Measurements from ENCODE around the gene PCDHB5.
"Not testable (repeated sequence)": the region's sequence is repeated elsewhere in the genome, so short reads cannot be mapped to it uniquely, and the experiment has no call there.

Gene PCDHB5

DNA sequence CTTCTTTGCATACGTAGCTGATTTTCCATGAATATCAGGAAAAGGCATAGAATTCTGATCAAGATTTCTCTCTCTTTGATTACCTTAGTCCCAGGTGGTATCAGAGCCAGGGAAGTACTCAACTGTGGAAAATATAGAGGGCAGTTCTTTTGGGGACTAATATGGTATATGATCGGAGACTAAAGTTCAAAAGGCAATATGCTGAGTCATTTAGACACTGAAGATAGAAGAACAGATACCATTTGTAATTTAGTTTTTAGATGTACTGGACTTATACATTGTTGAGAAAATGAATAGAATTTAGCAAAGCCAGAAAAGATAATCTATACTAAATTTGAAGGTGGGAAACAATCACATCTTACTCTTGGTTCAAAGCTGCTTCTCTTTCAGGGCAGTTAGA, 29.7 kb upstream of the PCDHB5 start:
- Histone ChIP-seq H3K9ac (no peak overlapping the region), H3K9me3 (replicated peaks in 1 of 11) (peaks cover 19 to 29% (median 22%) of the 10 kb centered on the region in 11 experiments; a peak in 21 of 22 replicates), H4K20me1 (no peaks in the 10 kb centered on the region), H3K27ac (no peak overlapping the region), H3K27me3 (no peaks in the 10 kb centered on the region), H3K4me1 (no peaks in the 10 kb centered on the region), H3K4me2 (no peak overlapping the region), H3K4me3 (no peak overlapping the region), H3K36me3 (no peaks in the 10 kb centered on the region)
- TF ChIP-seq Cebpa-rat (IDR thresholded peaks at IDR 0.05): no peak

DNA sequence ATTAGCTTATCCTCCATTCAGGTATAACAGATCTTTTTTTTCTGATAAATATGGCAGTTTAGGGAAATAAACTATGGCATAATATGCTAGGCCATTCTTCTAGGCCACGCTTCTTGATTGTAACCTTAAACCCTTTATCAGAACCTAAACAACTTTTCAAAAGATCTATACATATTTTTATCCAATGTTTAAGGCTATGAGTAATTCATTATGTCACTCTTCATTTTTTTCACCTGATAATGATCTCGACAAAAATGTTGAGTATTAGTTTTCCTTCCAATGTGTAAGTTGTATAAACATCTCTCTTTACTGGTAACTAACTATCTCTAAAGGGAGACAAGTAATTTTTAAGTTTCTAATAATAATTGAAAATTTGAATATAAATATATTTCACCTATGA, 15.8 kb upstream of the PCDHB5 start:
- H3K27ac ChIP-seq: no peak overlapping the region
- H3K4me1 ChIP-seq: no peaks in the 10 kb centered on the region
- H3K9ac ChIP-seq: no peak overlapping the region
- no peaks in the 10 kb centered on the region for H4K20me1 ChIP-seq
- no peak overlapping the region for H3K4me2 ChIP-seq
- no peak overlapping the region for H3K4me3 ChIP-seq
- H3K27me3 ChIP-seq: no peaks in the 10 kb centered on the region
- no peak for TF ChIP-seq Cebpa-rat (IDR thresholded peaks at IDR 0.05)
- no peaks in the 10 kb centered on the region for H3K36me3 ChIP-seq
- peaks cover 35 to 48% (median 41%) of the 10 kb centered on the region in 11 experiments for H3K9me3 ChIP-seq (replicated peaks in 1 of 11)

DNA sequence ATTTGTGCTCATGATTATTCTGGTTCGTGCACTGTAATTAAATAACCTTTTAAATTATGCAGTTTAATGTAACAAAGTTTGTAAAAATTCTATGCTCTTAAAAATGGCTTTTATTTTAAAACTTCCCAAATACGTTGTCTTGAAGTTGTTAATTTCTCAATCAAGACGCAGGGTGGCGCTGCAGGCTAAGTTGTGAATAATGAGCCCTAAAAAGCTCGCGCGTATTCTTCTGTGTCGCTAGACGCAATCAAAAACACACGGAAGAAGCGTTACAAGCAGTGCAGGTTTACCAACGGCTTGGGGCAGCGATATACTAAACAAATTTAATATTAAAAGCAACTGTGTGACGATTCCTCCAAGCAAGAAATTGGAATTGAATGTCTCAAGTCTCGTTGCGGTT, 13.4 kb upstream of the PCDHB5 start, which contains the start of gene PCDHB4:
PCDHB4 (plus strand) TSS at position 256 of the 400 bp plus-strand sequence. CDS start 181 bp downstream, outside the sequence.
- Histone ChIP-seq H3K9ac (no peak within 1 kb of the TSS), H3K27ac (no peak within 1 kb of the TSS), H3K4me1 (no peaks in the 10 kb centered on the region), H4K20me1 (no peaks in the 10 kb centered on the region), H3K9me3 (replicated peaks in 1 of 11) (peaks cover 26 to 35% (median 33%) of the 10 kb centered on the region in 11 experiments), H3K4me3 (no peak within 1 kb of the TSS), H3K36me3 (no peaks in the 10 kb centered on the region), H3K4me2 (no peak within 1 kb of the TSS), H3K27me3 (no peaks in the 10 kb centered on the region)
- no peak for TF ChIP-seq Cebpa-rat (IDR thresholded peaks at IDR 0.05)

DNA sequence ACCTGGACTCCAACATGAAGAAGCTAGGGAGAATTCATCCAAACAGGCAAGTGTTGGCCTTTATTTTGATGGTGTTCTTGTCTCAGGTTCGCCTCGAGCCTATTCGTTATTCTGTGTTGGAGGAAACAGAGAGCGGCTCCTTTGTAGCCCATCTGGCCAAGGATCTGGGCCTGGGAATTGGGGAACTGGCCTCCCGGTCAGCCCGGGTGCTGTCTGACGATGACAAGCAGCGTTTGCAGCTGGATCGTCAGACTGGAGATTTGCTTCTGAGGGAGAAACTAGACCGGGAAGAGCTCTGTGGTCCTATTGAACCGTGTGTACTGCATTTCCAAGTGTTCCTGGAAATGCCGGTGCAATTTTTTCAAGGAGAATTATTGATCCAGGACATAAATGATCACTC, 13.0 kb upstream of the PCDHB5 start:
- Histone ChIP-seq H3K4me3 (no peak overlapping the region), H3K9me3 (replicated peaks in 1 of 11) (peaks cover 21 to 31% (median 29%) of the 10 kb centered on the region in 11 experiments), H3K36me3 (no peaks in the 10 kb centered on the region), H3K4me2 (no peak overlapping the region), H3K9ac (no peak overlapping the region), H3K27ac (no peak overlapping the region), H3K27me3 (no peaks in the 10 kb centered on the region), H4K20me1 (no peaks in the 10 kb centered on the region), H3K4me1 (no peaks in the 10 kb centered on the region)
- TF ChIP-seq Cebpa-rat (IDR thresholded peaks at IDR 0.05): no peak

DNA sequence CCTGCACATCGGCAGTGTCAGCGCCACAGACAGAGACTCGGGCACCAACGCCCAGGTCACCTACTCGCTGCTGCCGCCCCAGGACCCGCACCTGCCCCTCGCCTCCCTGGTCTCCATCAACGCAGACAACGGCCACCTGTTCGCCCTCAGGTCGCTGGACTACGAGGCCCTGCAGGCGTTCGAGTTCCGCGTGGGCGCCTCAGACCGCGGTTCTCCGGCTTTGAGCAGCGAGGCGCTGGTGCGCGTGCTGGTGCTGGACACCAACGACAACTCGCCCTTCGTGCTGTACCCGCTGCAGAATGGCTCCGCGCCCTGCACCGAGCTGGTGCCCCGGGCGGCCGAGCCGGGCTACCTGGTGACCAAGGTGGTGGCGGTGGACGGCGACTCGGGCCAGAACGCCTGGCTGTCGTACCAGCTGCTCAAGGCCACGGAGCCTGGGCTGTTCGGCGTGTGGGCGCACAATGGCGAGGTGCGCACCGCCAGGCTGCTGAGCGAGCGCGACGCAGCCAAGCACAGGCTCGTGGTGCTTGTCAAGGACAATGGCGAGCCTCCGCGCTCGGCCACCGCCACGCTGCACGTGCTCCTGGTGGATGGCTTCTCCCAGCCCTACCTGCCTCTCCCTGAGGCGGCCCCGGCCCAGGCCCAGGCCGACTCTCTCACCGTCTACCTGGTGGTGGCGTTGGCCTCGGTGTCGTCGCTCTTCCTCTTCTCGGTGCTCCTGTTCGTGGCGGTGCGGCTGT, 11.4 kb upstream of the PCDHB5 start:
- not testable (repeated sequence) for H4K20me1 ChIP-seq, H3K36me3 ChIP-seq, H3K4me2 ChIP-seq, H3K9ac ChIP-seq, H3K4me1 ChIP-seq, H3K4me3 ChIP-seq, H3K27me3 ChIP-seq, H3K27ac ChIP-seq
- peaks cover 20 to 27% (median 25%) of the 10 kb centered on the region in 11 experiments; a peak in 19 of 22 replicates for H3K9me3 ChIP-seq (replicated peaks in 1 of 11)

DNA sequence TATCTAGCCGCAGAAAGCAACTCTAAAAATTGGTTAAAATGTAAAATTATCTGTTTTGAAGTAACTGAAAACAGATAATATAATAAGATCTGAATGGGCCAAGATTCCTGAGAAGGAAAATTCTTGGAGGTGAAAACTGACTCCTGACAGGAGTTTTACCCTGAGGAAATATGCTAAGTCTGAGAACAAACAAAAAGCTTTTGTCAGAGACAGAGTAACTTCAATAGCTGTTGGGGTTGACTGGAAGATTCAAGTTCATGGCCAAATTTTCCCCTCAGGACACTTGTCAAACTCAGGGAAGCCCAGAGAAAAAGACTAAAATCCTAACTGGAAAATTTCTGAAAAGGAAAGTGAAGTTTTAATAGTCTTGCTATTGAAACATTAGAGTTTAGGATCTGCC, 7.7 kb upstream of the PCDHB5 start:
- Histone ChIP-seq H3K9me3 (replicated peaks in 1 of 11) (peaks cover 15 to 24% (median 19%) of the 10 kb centered on the region in 11 experiments; a peak in 19 of 22 replicates), H3K36me3 (no peaks in the 10 kb centered on the region), H3K9ac (no peak overlapping the region), H3K4me2 (no peak overlapping the region), H3K27ac (no peak overlapping the region), H3K27me3 (no peaks in the 10 kb centered on the region), H4K20me1 (no peaks in the 10 kb centered on the region), H3K4me1 (no peaks in the 10 kb centered on the region), H3K4me3 (no peak overlapping the region)
- no peak for TF ChIP-seq Cebpa-rat (IDR thresholded peaks at IDR 0.05)

DNA sequence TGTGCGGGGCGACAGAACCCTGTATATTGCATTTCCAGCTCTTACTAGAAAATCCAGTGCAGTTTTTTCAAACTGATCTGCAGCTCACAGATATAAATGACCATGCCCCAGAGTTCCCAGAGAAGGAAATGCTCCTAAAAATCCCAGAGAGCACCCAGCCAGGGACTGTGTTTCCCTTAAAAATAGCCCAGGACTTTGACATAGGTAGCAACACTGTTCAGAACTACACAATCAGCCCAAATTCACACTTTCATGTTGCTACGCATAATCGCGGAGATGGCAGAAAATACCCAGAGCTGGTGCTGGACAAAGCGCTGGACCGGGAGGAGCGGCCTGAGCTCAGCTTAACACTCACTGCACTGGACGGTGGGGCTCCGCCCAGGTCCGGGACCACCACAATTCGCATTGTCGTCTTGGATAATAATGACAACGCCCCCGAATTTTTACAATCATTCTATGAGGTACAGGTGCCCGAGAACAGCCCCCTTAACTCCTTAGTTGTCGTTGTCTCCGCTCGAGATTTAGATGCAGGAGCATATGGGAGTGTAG, 786 bp downstream of the PCDHB5 start:
- no peak for TF ChIP-seq Cebpa-rat (IDR thresholded peaks at IDR 0.05)
- H3K27me3 ChIP-seq: no peaks in the 10 kb centered on the region
- H3K4me3 ChIP-seq: no peak overlapping the region
- H3K4me1 ChIP-seq: no peaks in the 10 kb centered on the region
- no peaks in the 10 kb centered on the region for H4K20me1 ChIP-seq
- no peak overlapping the region for H3K27ac ChIP-seq
- H3K9me3 ChIP-seq (replicated peaks in 1 of 11): peaks cover 32 to 50% (median 44%) of the 10 kb centered on the region in 11 experiments
- no peak overlapping the region for H3K9ac ChIP-seq
- H3K36me3 ChIP-seq: no peaks in the 10 kb centered on the region
- H3K4me2 ChIP-seq: no peak overlapping the region

DNA sequence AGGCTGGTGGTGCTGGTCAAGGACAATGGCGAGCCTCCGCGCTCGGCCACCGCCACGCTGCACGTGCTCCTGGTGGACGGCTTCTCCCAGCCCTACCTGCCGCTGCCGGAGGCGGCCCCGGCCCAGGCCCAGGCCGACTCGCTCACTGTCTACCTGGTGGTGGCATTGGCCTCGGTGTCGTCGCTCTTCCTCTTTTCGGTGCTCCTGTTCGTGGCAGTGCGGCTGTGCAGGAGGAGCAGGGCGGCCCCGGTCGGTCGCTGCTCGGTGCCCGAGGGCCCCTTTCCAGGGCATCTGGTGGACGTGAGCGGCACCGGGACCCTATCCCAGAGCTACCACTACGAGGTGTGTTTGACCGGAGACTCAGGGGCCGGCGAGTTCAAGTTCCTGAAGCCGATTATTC, 2.3 kb downstream of the PCDHB5 start:
- H3K27me3 ChIP-seq, H3K4me2 ChIP-seq, H3K4me3 ChIP-seq, H3K4me1 ChIP-seq, H4K20me1 ChIP-seq, H3K36me3 ChIP-seq, H3K9ac ChIP-seq, H3K27ac ChIP-seq: not testable (repeated sequence)
- peaks cover 32 to 50% (median 44%) of the 10 kb centered on the region in 11 experiments for H3K9me3 ChIP-seq (replicated peaks in 1 of 11)

DNA sequence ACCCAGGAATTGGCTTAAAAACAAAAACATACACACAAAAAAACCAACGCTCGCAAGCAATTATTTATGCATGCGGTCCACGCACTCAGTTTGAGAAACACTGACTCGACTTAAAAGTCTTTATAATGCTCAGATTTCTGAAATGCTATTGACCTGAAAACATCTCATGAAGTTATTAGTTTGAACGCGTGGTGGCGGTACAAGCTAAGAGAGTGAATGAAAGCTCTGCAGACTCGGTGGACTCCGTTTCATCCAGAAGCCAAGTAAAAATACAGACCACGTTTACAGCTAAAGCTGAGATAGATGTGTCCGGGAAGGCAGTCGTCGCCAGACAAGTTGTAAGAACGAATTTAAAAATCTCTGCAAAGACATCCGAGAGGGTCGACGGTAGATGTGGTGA, 14.8 kb downstream of the PCDHB5 start, which contains the start of gene PCDHB6:
PCDHB6 (plus strand) TSS at position 246 of the 400 bp plus-strand sequence. CDS start 201 bp downstream, outside the sequence.
- H3K36me3 ChIP-seq: no peaks in the 10 kb centered on the region
- no peak for TF ChIP-seq Cebpa-rat (IDR thresholded peaks at IDR 0.05)
- H3K9me3 ChIP-seq (replicated peaks in 1 of 11): peaks cover 27 to 43% (median 33%) of the 10 kb centered on the region in 11 experiments
- H4K20me1 ChIP-seq: no peaks in the 10 kb centered on the region
- no peak within 1 kb of the TSS for H3K9ac ChIP-seq
- no peak within 1 kb of the TSS for H3K4me2 ChIP-seq
- no peaks in the 10 kb centered on the region for H3K4me1 ChIP-seq
- H3K4me3 ChIP-seq: no peak within 1 kb of the TSS
- H3K27ac ChIP-seq: no peak within 1 kb of the TSS
- H3K27me3 ChIP-seq: no peaks in the 10 kb centered on the region

All from BLaER1 treated with 17β-estradiol and CSF1 and Interleukin-3, amounts not matched to agents 10 nM and 100 nM (cell line).